PFSK-1 (cell line): ENCODE results near the gene C5orf34.

Source experiments
- POLR2AphosphoS5 ChIP-seq: IDR thresholded peaks from 2 replicates; pipeline ENCODE4 v1.6.1; 2012; ENCODE audit warnings: low read depth, mild to moderate bottlenecking, control low read depth, low read length, moderate library complexity
- TAF1 ChIP-seq: IDR thresholded peaks from 2 replicates; pipeline ENCODE4 v1.6.1; 2012; ENCODE audit warnings: low read length, control low read depth, borderline replicate concordance; ENCODE audit not compliant: insufficient read depth
- TF ChIP-seq, protein P1 (sequence below), 2 experiments: IDR thresholded peaks; 2 replicates each; pipeline versions ENCODE4 v1.6.1 to v1.8.0; 2011 to 2012; ENCODE audit warnings: low read depth in 2 of 2, low read length in 2 of 2, control low read depth in 1 of 2, inconsistent platforms in 1 of 2, mild to moderate bottlenecking in 1 of 2, moderate library complexity in 1 of 2; ENCODE audit not compliant: insufficient read depth in 1 of 2

DNA sequence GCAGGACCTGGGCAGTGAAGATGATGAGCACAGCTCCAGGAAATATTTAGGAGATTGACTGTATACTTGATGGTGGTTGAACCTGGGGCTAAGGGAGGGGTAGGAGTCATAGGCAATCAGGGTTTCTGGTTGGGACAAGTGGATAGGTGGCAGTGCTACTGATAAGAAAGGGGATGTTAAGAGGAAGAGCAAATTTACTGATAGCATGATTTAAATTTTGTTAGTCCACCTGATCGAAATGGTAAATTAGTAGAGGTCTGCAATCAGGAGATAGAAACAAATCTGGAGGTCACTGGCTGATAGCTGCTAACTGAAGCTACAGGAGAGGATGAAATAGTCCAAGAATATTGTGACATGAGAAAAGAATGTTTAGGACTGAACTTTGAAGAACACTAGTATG lies 5.7 kb upstream of the C5orf34 start:
- TF ChIP-seq, protein P1, sequence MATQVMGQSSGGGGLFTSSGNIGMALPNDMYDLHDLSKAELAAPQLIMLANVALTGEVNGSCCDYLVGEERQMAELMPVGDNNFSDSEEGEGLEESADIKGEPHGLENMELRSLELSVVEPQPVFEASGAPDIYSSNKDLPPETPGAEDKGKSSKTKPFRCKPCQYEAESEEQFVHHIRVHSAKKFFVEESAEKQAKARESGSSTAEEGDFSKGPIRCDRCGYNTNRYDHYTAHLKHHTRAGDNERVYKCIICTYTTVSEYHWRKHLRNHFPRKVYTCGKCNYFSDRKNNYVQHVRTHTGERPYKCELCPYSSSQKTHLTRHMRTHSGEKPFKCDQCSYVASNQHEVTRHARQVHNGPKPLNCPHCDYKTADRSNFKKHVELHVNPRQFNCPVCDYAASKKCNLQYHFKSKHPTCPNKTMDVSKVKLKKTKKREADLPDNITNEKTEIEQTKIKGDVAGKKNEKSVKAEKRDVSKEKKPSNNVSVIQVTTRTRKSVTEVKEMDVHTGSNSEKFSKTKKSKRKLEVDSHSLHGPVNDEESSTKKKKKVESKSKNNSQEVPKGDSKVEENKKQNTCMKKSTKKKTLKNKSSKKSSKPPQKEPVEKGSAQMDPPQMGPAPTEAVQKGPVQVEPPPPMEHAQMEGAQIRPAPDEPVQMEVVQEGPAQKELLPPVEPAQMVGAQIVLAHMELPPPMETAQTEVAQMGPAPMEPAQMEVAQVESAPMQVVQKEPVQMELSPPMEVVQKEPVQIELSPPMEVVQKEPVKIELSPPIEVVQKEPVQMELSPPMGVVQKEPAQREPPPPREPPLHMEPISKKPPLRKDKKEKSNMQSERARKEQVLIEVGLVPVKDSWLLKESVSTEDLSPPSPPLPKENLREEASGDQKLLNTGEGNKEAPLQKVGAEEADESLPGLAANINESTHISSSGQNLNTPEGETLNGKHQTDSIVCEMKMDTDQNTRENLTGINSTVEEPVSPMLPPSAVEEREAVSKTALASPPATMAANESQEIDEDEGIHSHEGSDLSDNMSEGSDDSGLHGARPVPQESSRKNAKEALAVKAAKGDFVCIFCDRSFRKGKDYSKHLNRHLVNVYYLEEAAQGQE (IDR thresholded peaks at IDR 0.05; ENCODE audit: insufficient read depth in 1 of 2, low read depth in 2 of 2, low read length in 2 of 2), result no peak
- no peak for TF ChIP-seq TAF1
- TF ChIP-seq POLR2AphosphoS5, result no peak
